Muscle layer of duodenum (tissue), 2 donors: ENCODE data around the gene MICALL2.

ENCODE experiments used
- H3K27ac ChIP-seq: one replicate; pipeline ENCODE4 v1.7.0; 2013; ENCODE audit warnings: mild to moderate bottlenecking, low read length
- H3K27me3 ChIP-seq: one replicate; pipeline ENCODE4 v1.7.0; 2013; ENCODE audit warnings: low read depth, mild to moderate bottlenecking, control low read depth, low read length
- H3K36me3 ChIP-seq, 2 donors: one replicate each; pipeline ENCODE4 v1.7.0; 2013; ENCODE audit warnings: low read length in 2 of 2, control low read depth in 1 of 2, mild to moderate bottlenecking in 1 of 2; ENCODE audit not compliant: insufficient read depth in 2 of 2, control insufficient read depth in 1 of 2
- H3K4me1 ChIP-seq, 2 donors: one replicate each; pipeline ENCODE4 v1.7.0; 2013; ENCODE audit warnings: low read length in 2 of 2, mild to moderate bottlenecking in 2 of 2, control low read depth in 1 of 2, moderate library complexity in 1 of 2; ENCODE audit not compliant: insufficient read depth in 2 of 2, control insufficient read depth in 1 of 2
- H3K4me3 ChIP-seq, 2 donors: one replicate each; pipeline ENCODE4 v1.7.0; 2013; ENCODE audit warnings: low read length in 2 of 2, low read depth in 1 of 2, mild to moderate bottlenecking in 1 of 2
- H3K9me3 ChIP-seq, 2 donors: one replicate each; pipeline ENCODE4 v1.7.0; 2013; ENCODE audit warnings: low read length in 2 of 2, control low read depth in 1 of 2, mild to moderate bottlenecking in 1 of 2; ENCODE audit not compliant: control insufficient read depth in 1 of 2
- donor health status: healthy.

Gene MICALL2

GRCh38 chr7:1490837-1491236, 31.6 kb upstream of the MICALL2 start:
- no peaks in the 10 kb centered on the region for H3K9me3 ChIP-seq
- H3K4me3 ChIP-seq, result no peak overlapping the region
- H3K27ac ChIP-seq, result no peak overlapping the region
- H3K4me1 ChIP-seq, result no peaks in the 10 kb centered on the region
- peaks cover 24 to 94% of the 10 kb centered on the region in 2 donors for H3K36me3 ChIP-seq
- no peaks in the 10 kb centered on the region for H3K27me3 ChIP-seq

- no peaks in the 10 kb centered on the region for H3K9me3 ChIP-seq
Observed at GRCh38 chr7:1489336-1489735, 30.1 kb upstream of the MICALL2 start.

GRCh38 chr7:1488016-1488415, 28.7 kb upstream of the MICALL2 start:
- no peak overlapping the region for H3K27ac ChIP-seq
- peaks cover 25 to 93% of the 10 kb centered on the region in 2 donors for H3K36me3 ChIP-seq
- H3K4me1 ChIP-seq, result no peaks in the 10 kb centered on the region
- H3K4me3 ChIP-seq, result no peak overlapping the region
- no peaks in the 10 kb centered on the region for H3K27me3 ChIP-seq
- no peaks in the 10 kb centered on the region for H3K9me3 ChIP-seq

More at GRCh38 chr7:1489336-1489735, 30.1 kb upstream of the MICALL2 start:
- peaks cover 25 to 93% of the 10 kb centered on the region in 2 donors for H3K36me3 ChIP-seq
- no peaks in the 10 kb centered on the region for H3K4me1 ChIP-seq
- no peaks in the 10 kb centered on the region for H3K27me3 ChIP-seq
- H3K4me3 ChIP-seq, result no peak overlapping the region
- H3K27ac ChIP-seq, result no peak overlapping the region

DNA sequence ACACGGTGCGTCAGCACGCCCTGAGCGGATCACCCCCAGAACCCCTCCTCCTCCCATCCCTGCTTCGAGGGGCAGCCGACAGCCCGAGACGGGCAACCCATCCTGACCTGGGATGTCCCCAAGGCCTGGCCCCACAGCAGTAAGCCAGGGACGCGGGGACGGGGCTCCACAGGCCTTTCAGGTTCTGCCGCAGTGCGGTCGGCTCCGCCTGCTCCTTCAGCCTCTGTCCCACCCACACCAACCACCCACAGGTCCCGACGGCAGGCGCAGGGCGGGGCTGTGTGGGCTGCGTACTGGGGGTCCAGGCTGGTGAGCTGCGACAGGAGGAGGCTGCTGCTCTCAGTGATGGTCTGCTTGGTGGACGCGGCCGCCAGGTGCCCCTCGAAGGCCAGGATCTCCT, 28.2 kb upstream of the MICALL2 start:
- H3K4me3 ChIP-seq, result no peak overlapping the region
- no peak overlapping the region for H3K27ac ChIP-seq
- H3K9me3 ChIP-seq, result no peaks in the 10 kb centered on the region
- peaks cover 25 to 93% of the 10 kb centered on the region in 2 donors for H3K36me3 ChIP-seq
- no peaks in the 10 kb centered on the region for H3K4me1 ChIP-seq
- no peaks in the 10 kb centered on the region for H3K27me3 ChIP-seq

DNA sequence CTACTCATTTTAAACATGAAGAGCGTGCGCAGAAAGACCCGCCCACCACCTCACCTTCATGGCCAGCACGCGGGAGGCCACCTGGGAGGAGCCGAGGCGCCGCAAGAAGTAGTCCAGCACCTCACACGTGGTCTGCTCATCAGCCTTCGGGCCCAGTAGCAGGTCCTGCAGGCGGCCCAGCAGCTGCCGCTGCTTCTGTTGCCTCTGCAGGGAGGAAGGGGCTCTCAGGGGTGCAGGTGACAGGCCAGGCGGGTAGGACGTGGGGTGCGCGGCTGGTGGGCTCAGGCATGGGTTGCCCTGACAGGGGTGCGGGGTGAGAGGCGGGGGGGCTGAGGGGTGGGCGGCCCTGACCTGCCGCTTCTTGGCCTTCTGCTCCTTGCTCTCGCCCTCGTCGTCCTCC, 27.3 kb upstream of the MICALL2 start:
- Histone ChIP-seq H3K27ac (no peak overlapping the region), H3K4me3 (no peak overlapping the region), H3K9me3 (no peaks in the 10 kb centered on the region), H3K4me1 (no peaks in the 10 kb centered on the region), H3K27me3 (no peaks in the 10 kb centered on the region), H3K36me3 (peaks cover 18 to 93% of the 10 kb centered on the region in 2 donors)

DNA sequence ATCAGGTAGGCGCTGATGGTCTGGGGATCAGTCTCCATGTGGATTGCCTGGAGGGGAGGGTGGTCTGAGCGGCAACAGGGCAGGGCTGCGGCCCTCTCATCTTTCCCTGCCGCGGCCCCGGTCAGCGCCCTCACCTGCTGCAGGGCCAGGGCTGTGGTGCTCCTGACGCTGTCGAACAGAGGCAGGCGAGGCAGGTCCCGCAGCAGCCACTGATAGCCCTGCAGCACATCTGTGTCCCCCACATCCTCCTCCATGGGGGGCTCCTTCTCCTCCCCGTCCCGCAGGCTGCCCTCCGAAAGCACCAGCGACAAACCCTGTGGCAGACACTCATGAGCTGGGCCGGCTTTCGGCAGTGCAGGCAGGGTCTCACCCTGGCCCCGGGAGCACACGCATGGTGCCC, 25.9 kb upstream of the MICALL2 start:
- Histone ChIP-seq H3K4me3 (no peak overlapping the region), H3K4me1 (no peaks in the 10 kb centered on the region), H3K36me3 (peaks cover 14 to 95% of the 10 kb centered on the region in 2 donors)

GRCh38 chr7:1484569-1484968, 25.3 kb upstream of the MICALL2 start:
- Histone ChIP-seq H3K4me1 (no peaks in the 10 kb centered on the region), H3K36me3 (peaks cover 14 to 95% of the 10 kb centered on the region in 2 donors), H3K27me3 (no peaks in the 10 kb centered on the region), H3K27ac (no peak overlapping the region), H3K4me3 (no peak overlapping the region), H3K9me3 (no peaks in the 10 kb centered on the region)

More for the DNA sequence above, 25.9 kb upstream of the MICALL2 start:
- H3K27me3 ChIP-seq, result no peaks in the 10 kb centered on the region
- no peaks in the 10 kb centered on the region for H3K9me3 ChIP-seq
- H3K27ac ChIP-seq, result no peak overlapping the region

GRCh38 chr7:1483536-1484505, 24.6 kb upstream of the MICALL2 start:
- Histone ChIP-seq H3K27me3 (no peaks in the 10 kb centered on the region), H3K36me3 (peaks cover 14 to 95% of the 10 kb centered on the region in 2 donors), H3K4me3 (no peak overlapping the region), H3K4me1 (no peaks in the 10 kb centered on the region), H3K9me3 (no peaks in the 10 kb centered on the region), H3K27ac (no peak overlapping the region)

GRCh38 chr7:1483079-1483478, 23.8 kb upstream of the MICALL2 start:
- no peak overlapping the region for H3K27ac ChIP-seq
- H3K36me3 ChIP-seq, result peaks cover 8 to 95% of the 10 kb centered on the region in 2 donors
- no peaks in the 10 kb centered on the region for H3K27me3 ChIP-seq
- H3K4me1 ChIP-seq, result no peaks in the 10 kb centered on the region
- no peaks in the 10 kb centered on the region for H3K9me3 ChIP-seq
- no peak overlapping the region for H3K4me3 ChIP-seq

DNA sequence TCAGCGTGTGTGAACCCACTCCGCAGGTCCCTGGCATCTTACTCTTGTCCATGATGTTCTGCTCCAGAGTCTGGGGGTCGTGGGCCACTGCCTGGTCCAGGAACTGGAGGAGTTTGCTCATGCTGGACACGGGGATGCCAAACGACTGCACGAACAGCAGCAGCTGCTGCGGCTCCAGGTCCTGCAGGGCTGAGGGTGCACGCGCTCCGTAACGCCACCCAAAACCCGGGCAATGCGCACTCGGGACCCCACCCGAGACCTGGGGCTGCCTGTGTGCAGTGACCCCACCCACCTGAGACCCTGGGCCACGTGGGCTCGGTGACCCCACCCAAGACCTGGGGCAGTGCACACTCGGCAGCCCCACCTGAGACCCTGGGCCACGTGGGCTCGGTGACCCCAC, 22.0 kb upstream of the MICALL2 start:
- Histone ChIP-seq H3K9me3 (no peaks in the 10 kb centered on the region), H3K4me1 (no peaks in the 10 kb centered on the region), H3K27ac (no peak overlapping the region), H3K4me3 (no peak overlapping the region), H3K36me3 (peaks cover 8 to 95% of the 10 kb centered on the region in 2 donors), H3K27me3 (no peaks in the 10 kb centered on the region)

DNA sequence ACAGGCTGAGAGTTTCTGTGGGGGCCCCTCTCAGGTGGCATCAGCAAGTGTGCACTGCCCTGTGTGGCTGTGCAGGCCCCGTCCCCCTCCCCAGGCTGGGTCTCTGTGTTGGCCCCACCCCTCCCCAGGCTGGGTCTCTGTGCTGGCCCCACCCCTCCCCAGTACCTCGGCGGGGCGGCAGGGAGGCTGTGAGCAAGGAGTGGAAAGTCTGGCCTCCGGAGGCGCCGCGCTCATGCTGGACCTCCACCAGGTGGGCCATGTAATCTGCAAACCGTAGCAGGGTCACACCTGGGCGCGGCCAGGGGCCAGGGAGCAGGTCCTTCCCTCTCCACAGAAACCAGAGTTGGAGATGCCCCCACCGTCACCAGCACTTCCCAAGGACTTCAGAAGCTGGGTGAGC, 21.4 kb upstream of the MICALL2 start:
- H3K36me3 ChIP-seq, result peaks cover 8 to 100% of the 10 kb centered on the region in 2 donors
- H3K4me3 ChIP-seq, result no peak overlapping the region
- no peaks in the 10 kb centered on the region for H3K4me1 ChIP-seq
- no peaks in the 10 kb centered on the region for H3K27me3 ChIP-seq
- H3K27ac ChIP-seq, result no peak overlapping the region
- H3K9me3 ChIP-seq, result no peaks in the 10 kb centered on the region
